ENCODE data around the gene SETBP1.

The SETBP1 gene

DNA sequence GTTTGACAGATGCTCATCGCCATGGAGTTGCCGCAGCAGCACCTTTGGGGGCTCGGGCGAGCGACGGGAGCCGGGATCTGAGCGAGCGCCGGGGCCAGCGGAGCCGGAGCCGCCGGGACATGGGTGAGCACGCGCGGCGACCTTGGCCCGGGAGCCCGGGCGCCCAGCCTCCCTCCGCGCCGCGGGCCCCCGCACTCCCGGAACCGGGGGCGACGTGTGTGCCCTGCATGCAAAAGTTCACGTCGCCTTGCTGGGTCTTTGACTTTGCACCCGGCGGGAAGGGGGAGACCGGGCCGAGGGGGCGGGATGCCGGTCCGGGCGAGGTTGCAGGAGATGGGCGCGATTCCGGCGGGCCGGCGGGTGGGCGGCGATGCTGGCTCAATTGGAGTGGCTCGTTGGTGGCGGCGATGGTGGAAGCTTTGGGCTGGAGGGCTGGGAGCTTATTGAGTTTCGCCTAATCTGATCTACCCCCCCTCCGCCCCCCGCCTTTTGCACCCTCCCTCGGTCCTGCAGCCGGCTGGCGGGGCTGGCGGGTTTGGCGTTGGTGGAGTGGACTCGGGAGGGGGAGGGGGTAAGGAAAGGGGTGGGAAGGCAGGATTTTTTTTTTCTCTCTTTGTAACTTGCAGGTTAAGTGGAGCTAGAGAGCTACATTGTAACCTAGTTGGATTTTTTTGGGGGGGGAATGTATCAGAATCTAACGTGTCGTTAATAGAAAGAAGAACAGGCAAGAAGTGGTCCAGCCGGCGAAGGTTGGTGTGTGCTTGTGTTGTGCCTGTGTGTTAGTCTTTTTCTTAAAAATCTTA lies at the start of gene SETBP1:
SETBP1 (plus strand) TSS at position 616 of the 803 bp plus-strand sequence. CDS start 20,459 bp downstream, outside the sequence.
- peak; percentile 72 for DNase-seq (ENCODE audit: low spot score)
- TF ChIP-seq, protein P1, sequence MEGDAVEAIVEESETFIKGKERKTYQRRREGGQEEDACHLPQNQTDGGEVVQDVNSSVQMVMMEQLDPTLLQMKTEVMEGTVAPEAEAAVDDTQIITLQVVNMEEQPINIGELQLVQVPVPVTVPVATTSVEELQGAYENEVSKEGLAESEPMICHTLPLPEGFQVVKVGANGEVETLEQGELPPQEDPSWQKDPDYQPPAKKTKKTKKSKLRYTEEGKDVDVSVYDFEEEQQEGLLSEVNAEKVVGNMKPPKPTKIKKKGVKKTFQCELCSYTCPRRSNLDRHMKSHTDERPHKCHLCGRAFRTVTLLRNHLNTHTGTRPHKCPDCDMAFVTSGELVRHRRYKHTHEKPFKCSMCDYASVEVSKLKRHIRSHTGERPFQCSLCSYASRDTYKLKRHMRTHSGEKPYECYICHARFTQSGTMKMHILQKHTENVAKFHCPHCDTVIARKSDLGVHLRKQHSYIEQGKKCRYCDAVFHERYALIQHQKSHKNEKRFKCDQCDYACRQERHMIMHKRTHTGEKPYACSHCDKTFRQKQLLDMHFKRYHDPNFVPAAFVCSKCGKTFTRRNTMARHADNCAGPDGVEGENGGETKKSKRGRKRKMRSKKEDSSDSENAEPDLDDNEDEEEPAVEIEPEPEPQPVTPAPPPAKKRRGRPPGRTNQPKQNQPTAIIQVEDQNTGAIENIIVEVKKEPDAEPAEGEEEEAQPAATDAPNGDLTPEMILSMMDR (IDR thresholded peaks at IDR 0.05; ENCODE audit: borderline replicate concordance, control extremely low read depth, extremely low read depth, insufficient read depth, missing control alignments) = no peak
- in situ Hi-C loops (cut with MboI; ENCODE audit: low sequenced_read_pairs, unreplicated experiment) = loop anchor here (25.0 kb wide), 1 partner anchor 532 kb away; no protein-coding TSS in a partner anchor

DNA sequence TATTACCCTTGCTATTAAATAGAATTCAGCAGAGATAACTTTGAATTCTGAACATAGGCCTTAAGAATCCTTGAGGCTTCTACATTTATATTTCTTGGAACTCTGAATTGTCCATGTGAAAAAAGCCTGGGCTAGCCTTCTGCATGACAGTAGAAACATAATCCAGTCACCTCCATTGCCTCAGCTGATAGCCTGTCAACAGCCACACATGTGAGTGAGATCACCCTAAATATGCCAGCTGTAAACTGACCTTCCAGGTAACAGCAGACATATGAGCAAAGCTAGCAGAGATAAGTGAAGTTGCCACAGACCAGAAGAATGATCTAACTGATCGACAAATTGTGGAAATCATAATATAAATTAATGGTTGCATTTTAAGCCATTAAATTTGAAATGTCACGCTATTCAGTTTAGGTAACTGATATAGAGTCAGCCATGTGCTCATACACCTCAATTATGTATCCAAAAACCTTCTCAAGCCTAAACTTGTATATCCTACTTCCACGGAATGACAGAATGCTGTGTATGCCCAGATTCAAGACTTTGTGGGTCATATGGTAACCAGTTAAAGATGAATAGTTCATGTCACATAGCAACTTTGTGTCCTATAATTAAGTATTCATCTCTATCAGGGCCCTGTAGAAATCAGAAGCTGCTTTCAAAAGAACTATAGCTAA lies 48.1 kb upstream of the SETBP1 start:
- in situ Hi-C loops (cut with MboI; ENCODE audit: low sequenced_read_pairs, unreplicated experiment) = no loop called here
- TF ChIP-seq, protein P1 (IDR thresholded peaks at IDR 0.05; ENCODE audit: borderline replicate concordance, control extremely low read depth, extremely low read depth, insufficient read depth, missing control alignments) = no peak
- no peak for DNase-seq (ENCODE audit: low spot score)

- in situ Hi-C loops (cut with MboI; ENCODE audit: low sequenced_read_pairs, unreplicated experiment) = no loop called here
- TF ChIP-seq, protein P1 (IDR thresholded peaks at IDR 0.05; ENCODE audit: borderline replicate concordance, control extremely low read depth, extremely low read depth, insufficient read depth, missing control alignments) = no peak
Measured at GRCh38 chr18:44635546-44635945, 45.1 kb upstream of the SETBP1 start.

GRCh38 chr18:44636241-44636640 lies 44.4 kb upstream of the SETBP1 start:
- TF ChIP-seq, protein P1 (IDR thresholded peaks at IDR 0.05; ENCODE audit: borderline replicate concordance, control extremely low read depth, extremely low read depth, insufficient read depth, missing control alignments) = no peak
- peak; percentile 23 for DNase-seq (ENCODE audit: low spot score)
- in situ Hi-C loops (cut with MboI; ENCODE audit: low sequenced_read_pairs, unreplicated experiment) = no loop called here

More at GRCh38 chr18:44635546-44635945, 45.1 kb upstream of the SETBP1 start:
- no peak for DNase-seq (ENCODE audit: low spot score)

GRCh38 chr18:44637210-44638033 lies 43.3 kb upstream of the SETBP1 start:
- TF ChIP-seq, protein P1 (IDR thresholded peaks at IDR 0.05; ENCODE audit: borderline replicate concordance, control extremely low read depth, extremely low read depth, insufficient read depth, missing control alignments) = no peak
- in situ Hi-C loops (cut with MboI; ENCODE audit: low sequenced_read_pairs, unreplicated experiment) = no loop called here
- no peak for DNase-seq (ENCODE audit: low spot score)

GRCh38 chr18:44638034-44638540 lies 42.6 kb upstream of the SETBP1 start:
- TF ChIP-seq, protein P1 (IDR thresholded peaks at IDR 0.05; ENCODE audit: borderline replicate concordance, control extremely low read depth, extremely low read depth, insufficient read depth, missing control alignments) = no peak
- in situ Hi-C loops (cut with MboI; ENCODE audit: low sequenced_read_pairs, unreplicated experiment) = no loop called here
- no peak for DNase-seq (ENCODE audit: low spot score)

Data from GM13976 (cell line).